A549 (cell line): Measurements from ENCODE around the gene GLIS1.

Experiments used
- CEBPB ChIP-seq, 2 experiments: fragments of >200 bp in 1 of 2; sonication (Bioruptor Twin) in 1 of 2; formaldehyde crosslinking in 1 of 2; IDR thresholded peaks; 2 replicates each; pipeline ENCODE4 v1.6.1; 2012 to 2016
- CHD4 ChIP-seq: fragments of 200-600 bp; sonication (generic); IDR thresholded peaks from 2 replicates; pipeline ENCODE4 v1.6.1; 2016; ENCODE audit warnings: antibody characterized with exemption, mild to moderate bottlenecking, borderline replicate concordance
- HDAC2 ChIP-seq: fragments of 200-600 bp; sonication (generic); IDR thresholded peaks from 2 replicates; pipeline ENCODE4 v1.6.1; 2016
- POLR2A ChIP-seq: IDR thresholded peaks from 2 replicates; pipeline ENCODE4 v1.6.1; 2012; ENCODE audit warnings: mild to moderate bottlenecking, low read length
- TP53 ChIP-seq: fragments of 250-450 bp; sonication (Bioruptor Pico); IDR thresholded peaks from 2 replicates; pipeline ENCODE4 v1.5.0; 2021; ENCODE audit warnings: mild to moderate bottlenecking, moderate library complexity
- ZC3H11A ChIP-seq: fragments of 450-650 bp; IDR thresholded peaks from 2 replicates; pipeline ENCODE4 v1.6.1; 2014; ENCODE audit warnings: antibody characterized with exemption, mild to moderate bottlenecking
- TF ChIP-seq, protein P1 (sequence below): fragments of >200 bp; sonication (Bioruptor Twin); formaldehyde crosslinking; IDR thresholded peaks from 3 replicates; pipeline ENCODE4 v1.5.1; 2016
- TF ChIP-seq, protein P2 (sequence below): fragments of 200-600 bp; sonication (generic); IDR thresholded peaks from 2 replicates; pipeline ENCODE4 v1.6.1; 2016; ENCODE audit warnings: antibody characterized with exemption, mild to moderate bottlenecking, moderate library complexity

DNA sequence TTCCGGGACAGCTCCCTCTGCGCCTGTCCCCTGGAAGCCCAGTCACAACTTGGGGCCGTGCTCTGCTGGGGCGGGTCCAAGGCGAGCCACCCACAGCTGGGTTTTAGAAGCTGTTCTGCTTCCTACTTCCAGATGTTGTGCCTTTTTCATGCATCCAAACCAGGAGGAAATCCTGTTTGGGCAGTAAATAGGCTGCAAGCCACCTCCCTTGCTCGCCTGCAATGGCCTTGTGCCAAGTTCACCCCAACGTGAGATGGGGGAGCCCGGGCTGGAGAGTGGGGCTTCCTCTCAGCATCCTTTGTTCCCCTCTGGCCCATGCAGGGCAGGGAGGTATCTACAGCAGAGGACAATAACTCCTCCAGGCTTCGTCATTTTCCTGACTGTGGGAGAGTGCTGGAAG, 206.6 kb downstream of the GLIS1 start:
- no peak for TF ChIP-seq HDAC2
- TF ChIP-seq CEBPB (IDR thresholded peaks at IDR 0.05), result no peak
- TF ChIP-seq, protein P1, sequence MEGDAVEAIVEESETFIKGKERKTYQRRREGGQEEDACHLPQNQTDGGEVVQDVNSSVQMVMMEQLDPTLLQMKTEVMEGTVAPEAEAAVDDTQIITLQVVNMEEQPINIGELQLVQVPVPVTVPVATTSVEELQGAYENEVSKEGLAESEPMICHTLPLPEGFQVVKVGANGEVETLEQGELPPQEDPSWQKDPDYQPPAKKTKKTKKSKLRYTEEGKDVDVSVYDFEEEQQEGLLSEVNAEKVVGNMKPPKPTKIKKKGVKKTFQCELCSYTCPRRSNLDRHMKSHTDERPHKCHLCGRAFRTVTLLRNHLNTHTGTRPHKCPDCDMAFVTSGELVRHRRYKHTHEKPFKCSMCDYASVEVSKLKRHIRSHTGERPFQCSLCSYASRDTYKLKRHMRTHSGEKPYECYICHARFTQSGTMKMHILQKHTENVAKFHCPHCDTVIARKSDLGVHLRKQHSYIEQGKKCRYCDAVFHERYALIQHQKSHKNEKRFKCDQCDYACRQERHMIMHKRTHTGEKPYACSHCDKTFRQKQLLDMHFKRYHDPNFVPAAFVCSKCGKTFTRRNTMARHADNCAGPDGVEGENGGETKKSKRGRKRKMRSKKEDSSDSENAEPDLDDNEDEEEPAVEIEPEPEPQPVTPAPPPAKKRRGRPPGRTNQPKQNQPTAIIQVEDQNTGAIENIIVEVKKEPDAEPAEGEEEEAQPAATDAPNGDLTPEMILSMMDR, result no peak
- TF ChIP-seq TP53 (CRISPR knock-in tag), result no peak
- no peak for TF ChIP-seq CHD4
- TF ChIP-seq POLR2A, result no peak
- no peak for TF ChIP-seq ZC3H11A
- TF ChIP-seq, protein P2, sequence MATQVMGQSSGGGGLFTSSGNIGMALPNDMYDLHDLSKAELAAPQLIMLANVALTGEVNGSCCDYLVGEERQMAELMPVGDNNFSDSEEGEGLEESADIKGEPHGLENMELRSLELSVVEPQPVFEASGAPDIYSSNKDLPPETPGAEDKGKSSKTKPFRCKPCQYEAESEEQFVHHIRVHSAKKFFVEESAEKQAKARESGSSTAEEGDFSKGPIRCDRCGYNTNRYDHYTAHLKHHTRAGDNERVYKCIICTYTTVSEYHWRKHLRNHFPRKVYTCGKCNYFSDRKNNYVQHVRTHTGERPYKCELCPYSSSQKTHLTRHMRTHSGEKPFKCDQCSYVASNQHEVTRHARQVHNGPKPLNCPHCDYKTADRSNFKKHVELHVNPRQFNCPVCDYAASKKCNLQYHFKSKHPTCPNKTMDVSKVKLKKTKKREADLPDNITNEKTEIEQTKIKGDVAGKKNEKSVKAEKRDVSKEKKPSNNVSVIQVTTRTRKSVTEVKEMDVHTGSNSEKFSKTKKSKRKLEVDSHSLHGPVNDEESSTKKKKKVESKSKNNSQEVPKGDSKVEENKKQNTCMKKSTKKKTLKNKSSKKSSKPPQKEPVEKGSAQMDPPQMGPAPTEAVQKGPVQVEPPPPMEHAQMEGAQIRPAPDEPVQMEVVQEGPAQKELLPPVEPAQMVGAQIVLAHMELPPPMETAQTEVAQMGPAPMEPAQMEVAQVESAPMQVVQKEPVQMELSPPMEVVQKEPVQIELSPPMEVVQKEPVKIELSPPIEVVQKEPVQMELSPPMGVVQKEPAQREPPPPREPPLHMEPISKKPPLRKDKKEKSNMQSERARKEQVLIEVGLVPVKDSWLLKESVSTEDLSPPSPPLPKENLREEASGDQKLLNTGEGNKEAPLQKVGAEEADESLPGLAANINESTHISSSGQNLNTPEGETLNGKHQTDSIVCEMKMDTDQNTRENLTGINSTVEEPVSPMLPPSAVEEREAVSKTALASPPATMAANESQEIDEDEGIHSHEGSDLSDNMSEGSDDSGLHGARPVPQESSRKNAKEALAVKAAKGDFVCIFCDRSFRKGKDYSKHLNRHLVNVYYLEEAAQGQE, result no peak
